H9 (cell line): ENCODE results near the gene ABR. TPM values are rescaled to one million over a fixed set of nuclear protein-coding genes. Genes with fewer than 3 reads are reported as not detected.

Experiments used
- DNase-seq: peaks from one replicate; pipeline ENCODE4 v3.0.0-alpha.2; 2017
- H2AFZ ChIP-seq: one replicate; pipeline ENCODE4 v1.6.1; 2013; ENCODE audit warnings: mild to moderate bottlenecking, low read length, control low read depth, moderate library complexity
- H2AK5ac ChIP-seq: 2 replicates; pipeline ENCODE4 v1.6.1; 2013; ENCODE audit warnings: low read length, control low read depth, mixed read lengths; ENCODE audit not compliant: insufficient read length
- H2BK120ac ChIP-seq: one replicate; pipeline ENCODE4 v1.6.1; 2013; ENCODE audit warnings: low read depth, mild to moderate bottlenecking, low read length, control low read depth, inconsistent platforms; ENCODE audit not compliant: poor library complexity, severe bottlenecking
- H2BK12ac ChIP-seq: 2 replicates; pipeline ENCODE4 v1.6.1; 2013; ENCODE audit warnings: low read length, control low read depth, mixed read lengths, low read depth; ENCODE audit not compliant: insufficient read length
- H2BK15ac ChIP-seq: 2 replicates; pipeline ENCODE4 v1.6.1; 2013; ENCODE audit warnings: low read depth, low read length, control low read depth
- H2BK20ac ChIP-seq: one replicate; pipeline ENCODE4 v1.6.1; 2013; ENCODE audit warnings: low read depth, mild to moderate bottlenecking, low read length, control low read depth, inconsistent platforms; ENCODE audit not compliant: poor library complexity, severe bottlenecking
- H2BK5ac ChIP-seq: 2 replicates; pipeline ENCODE4 v1.6.1; 2013; ENCODE audit warnings: low read length, control low read depth, mixed read lengths; ENCODE audit not compliant: insufficient read length
- H3K14ac ChIP-seq: 2 replicates; pipeline ENCODE4 v1.6.1; 2013; ENCODE audit warnings: low read length, control low read depth; ENCODE audit not compliant: insufficient read depth
- H3K18ac ChIP-seq: 2 replicates; pipeline ENCODE4 v1.6.1; 2013; ENCODE audit warnings: low read depth, mild to moderate bottlenecking, mixed read lengths, low read length, control low read depth; ENCODE audit not compliant: insufficient read length
- H3K23ac ChIP-seq: 2 replicates; pipeline ENCODE4 v1.6.1; 2013; ENCODE audit warnings: low read length, control low read depth, mixed read lengths, low read depth; ENCODE audit not compliant: insufficient read length
- H3K23me2 ChIP-seq: 2 replicates; pipeline ENCODE4 v1.6.1; 2013; ENCODE audit warnings: low read depth, mild to moderate bottlenecking, mixed read lengths, low read length, control low read depth; ENCODE audit not compliant: insufficient read length, poor library complexity, severe bottlenecking
- H3K27ac ChIP-seq: 2 replicates; pipeline ENCODE4 v1.5.1; 2013; ENCODE audit warnings: low read length, control low read depth, mixed read lengths, low read depth; ENCODE audit not compliant: insufficient read length
- H3K27me3 ChIP-seq: 2 replicates; pipeline ENCODE4 v1.6.1; 2013; ENCODE audit warnings: low read length, control low read depth, inconsistent platforms; ENCODE audit not compliant: insufficient read depth
- H3K4ac ChIP-seq: 2 replicates; pipeline ENCODE4 v1.6.1; 2013; ENCODE audit warnings: low read depth, mild to moderate bottlenecking, control low read depth, inconsistent platforms, low read length, moderate library complexity
- H3K4me1 ChIP-seq: 2 replicates; pipeline ENCODE4 v1.6.1; 2013; ENCODE audit warnings: low read length, control low read depth, inconsistent platforms; ENCODE audit not compliant: insufficient read depth
- H3K4me2 ChIP-seq: 2 replicates; pipeline ENCODE4 v1.6.1; 2013; ENCODE audit warnings: low read length, control low read depth, mixed read lengths; ENCODE audit not compliant: insufficient read length, insufficient read depth
- H3K56ac ChIP-seq: 2 replicates; pipeline ENCODE4 v1.6.1; 2013; ENCODE audit warnings: low read depth, mild to moderate bottlenecking, mixed read lengths, low read length, control low read depth; ENCODE audit not compliant: insufficient read length
- H3K79me1 ChIP-seq: 2 replicates; pipeline ENCODE4 v1.6.1; 2013; ENCODE audit warnings: low read depth, mild to moderate bottlenecking, moderate library complexity, low read length, control low read depth, inconsistent platforms; ENCODE audit not compliant: insufficient read depth, poor library complexity, severe bottlenecking
- H3K79me2 ChIP-seq: 2 replicates; pipeline ENCODE4 v1.6.1; 2013; ENCODE audit warnings: low read length, control low read depth, inconsistent platforms; ENCODE audit not compliant: insufficient read depth
- H3K9ac ChIP-seq: 2 replicates; pipeline ENCODE4 v1.6.1; 2013; ENCODE audit warnings: low read length, control low read depth, mixed read lengths; ENCODE audit not compliant: insufficient read length; ENCODE audit errors: extremely low read depth
- H3K9me3 ChIP-seq: one replicate; pipeline ENCODE4 v1.6.1; 2013; ENCODE audit warnings: low read depth, low read length, inconsistent platforms; ENCODE audit not compliant: control insufficient read depth
- H3T11ph ChIP-seq: one replicate; pipeline ENCODE4 v1.6.1; 2013; ENCODE audit warnings: mild to moderate bottlenecking, low read length, control low read depth, inconsistent platforms
- H4K20me1 ChIP-seq: one replicate; pipeline ENCODE4 v1.6.1; 2013; ENCODE audit not compliant: control insufficient read depth, insufficient read length, insufficient read depth
- H4K5ac ChIP-seq: 2 replicates; pipeline ENCODE4 v1.6.1; 2013; ENCODE audit warnings: low read depth, mild to moderate bottlenecking, mixed read lengths, low read length, control low read depth; ENCODE audit not compliant: insufficient read length
- H4K8ac ChIP-seq: replicated peaks from 2 replicates; pipeline ENCODE4 v1.6.1; 2013; ENCODE audit warnings: low read length, control low read depth, mixed read lengths, low read depth; ENCODE audit not compliant: insufficient read length
- H4K91ac ChIP-seq: 2 replicates; pipeline ENCODE4 v1.6.1; 2013; ENCODE audit warnings: low read depth, mild to moderate bottlenecking, moderate library complexity, mixed read lengths, low read length, control low read depth; ENCODE audit not compliant: insufficient read length
- H3K27ac Mint-ChIP-seq, 3 experiments: 2 replicates in 2 of 3; 3 replicates in 1 of 3; pipeline ENCODE4 v1.8.0; 2020 to 2021; ENCODE audit warnings: mixed read lengths in 3 of 3, mild to moderate bottlenecking in 1 of 3, moderate library complexity in 1 of 3
- H3K27me3 Mint-ChIP-seq: 2 replicates; pipeline ENCODE4 v1.8.0; 2021; ENCODE audit warnings: low read depth, mild to moderate bottlenecking, moderate library complexity, mixed read lengths
- H3K36me3 Mint-ChIP-seq, 3 experiments: 2 replicates in 2 of 3; 3 replicates in 1 of 3; pipeline ENCODE4 v1.8.0; 2020 to 2021; ENCODE audit warnings: low read depth in 3 of 3, mixed read lengths in 3 of 3; ENCODE audit not compliant: insufficient read depth in 1 of 3
- H3K4me1 Mint-ChIP-seq, 2 experiments: 2 replicates each; pipeline ENCODE4 v1.8.0; 2020; ENCODE audit warnings: mixed read lengths in 2 of 2
- H3K4me3 Mint-ChIP-seq, 2 experiments: 2 replicates in 1 of 2; 3 replicates in 1 of 2; pipeline ENCODE4 v1.8.0; 2020 to 2021; ENCODE audit warnings: mild to moderate bottlenecking in 2 of 2, mixed read lengths in 2 of 2, moderate library complexity in 1 of 2
- H3K9me3 Mint-ChIP-seq, 2 experiments: 2 replicates in 1 of 2; 3 replicates in 1 of 2; pipeline ENCODE4 v1.8.0; 2020; ENCODE audit warnings: mild to moderate bottlenecking in 2 of 2, mixed read lengths in 2 of 2, moderate library complexity in 1 of 2
- CTCF ChIP-seq: fragments of 200-600 bp; sonication (generic); conservative IDR thresholded peaks from 3 replicates; pipeline ENCODE4 v1.8.0; 2021; ENCODE audit warnings: antibody characterized with exemption, mild to moderate bottlenecking
- WGBS: extraction: QIAGEN DNeasy Blood & Tissue Kit; methylation state at CpG from one replicate; pipeline ENCODE4 v1.1.7; 2013; ENCODE audit warnings: missing lambda C conversion rate, low lambda C conversion rate, mixed read lengths; ENCODE audit not compliant: insufficient read length; ENCODE audit errors: extremely low coverage; 5-methylcytosine and 5-hydroxymethylcytosine counted together
- total RNA-seq: library from RNA; stranded (reverse); gene quantifications from 2 replicates; pipeline ENCODE4 v1.2.1, GENCODE V29; 2021

The ABR gene
- total RNA-seq, 1 experiment from 2014 or later = 34.7 TPM

GRCh38 chr17:1068356-1068755, 111.4 kb downstream of the ABR start:
- Histone ChIP-seq H3K79me2 (no peaks in the 10 kb centered on the region), H3K23ac (no peak overlapping the region), H4K20me1 (no peaks in the 10 kb centered on the region), H3K18ac (no peak overlapping the region), H4K8ac (no peak overlapping the region), H4K5ac (no peak overlapping the region), H3K4me2 (no peak overlapping the region), H3K27me3 (no peaks in the 10 kb centered on the region), H3K56ac (no peak overlapping the region), H3K79me1 (no peaks in the 10 kb centered on the region), H3K23me2 (no peaks in the 10 kb centered on the region), H2BK120ac (no peak overlapping the region), H2BK20ac (no peak overlapping the region), H3K9ac (no peak overlapping the region), H3K9me3 (no peaks in the 10 kb centered on the region), H2BK15ac (no peak overlapping the region), H3K27ac (no peak overlapping the region), H2AK5ac (no peak overlapping the region), H3K4ac (no peak overlapping the region), H2BK5ac (no peak overlapping the region), H3K4me1 (no peaks in the 10 kb centered on the region), H4K91ac (no peak overlapping the region), H3K14ac (no peak overlapping the region), H3T11ph (no peak overlapping the region), H2BK12ac (no peak overlapping the region), H2AFZ (no peak overlapping the region)
- Mint-ChIP-seq H3K9me3 (peaks cover 12 to 15% of the 10 kb centered on the region in 2 experiments), H3K36me3 (peaks cover 21 to 42% (median 28%) of the 10 kb centered on the region in 3 experiments), H3K27ac (no peak overlapping the region), H3K4me1 (no peaks in the 10 kb centered on the region), H3K4me3 (peak overlapping the region in 1 of 2 experiments; percentile 27; a peak in 1 of 5 replicates), H3K27me3 (no peaks in the 10 kb centered on the region; the same call in 1 of the 2 replicates)
- DNase-seq = no peak
- no peak for TF ChIP-seq CTCF
- no CpG with 5 or more reads among the region's 7 CpGs for WGBS
